ENCODE measurements around the gene SOCS3.

SOCS3 gene

GRCh38 chr17:78396441-78397337 is 36.8 kb upstream of the SOCS3 start:
- Mint-ChIP-seq H3K27ac (no peak overlapping the region), H3K4me3 (no peak overlapping the region)

GRCh38 chr17:78395155-78395554 is 35.3 kb upstream of the SOCS3 start:
- H3K27ac Mint-ChIP-seq: peak overlapping the region in 1 of 2 donors; percentile 20
- no peaks in the 10 kb centered on the region for H3K9me3 Mint-ChIP-seq
- H3K4me1 Mint-ChIP-seq: peaks cover 14% of the 10 kb centered on the region
- ATAC-seq: no peak
- DNase-seq: no peak
- no peaks in the 10 kb centered on the region for H3K27me3 Mint-ChIP-seq
- H3K4me3 Mint-ChIP-seq: no peak overlapping the region

More at GRCh38 chr17:78396441-78397337, 36.8 kb upstream of the SOCS3 start:
- Mint-ChIP-seq H3K9me3 (no peaks in the 10 kb centered on the region), H3K4me1 (no peaks in the 10 kb centered on the region), H3K27me3 (no peaks in the 10 kb centered on the region)
- DNase-seq (no peak), ATAC-seq (no peak)

- no peak for ATAC-seq
- no peak for DNase-seq
- H3K9me3 Mint-ChIP-seq: no peaks in the 10 kb centered on the region
- peaks cover 23% of the 10 kb centered on the region for H3K4me1 Mint-ChIP-seq
- no peak overlapping the region for H3K27ac Mint-ChIP-seq
- no peaks in the 10 kb centered on the region for H3K27me3 Mint-ChIP-seq
- H3K4me3 Mint-ChIP-seq: no peak overlapping the region
These were observed 34.3 kb upstream of the SOCS3 start for GRCh38 chr17:78394209-78394608.

- no peak for DNase-seq
- H3K4me3 Mint-ChIP-seq: no peak overlapping the region
- no peaks in the 10 kb centered on the region for H3K27me3 Mint-ChIP-seq
- H3K4me1 Mint-ChIP-seq: peaks cover 30% of the 10 kb centered on the region
- no peaks in the 10 kb centered on the region for H3K9me3 Mint-ChIP-seq
- ATAC-seq: no peak
- peak overlapping the region in 1 of 2 donors; percentile 78 for H3K27ac Mint-ChIP-seq
These were observed 33.7 kb upstream of the SOCS3 start for GRCh38 chr17:78393575-78393974.

- Mint-ChIP-seq H3K4me3 (no peak overlapping the region), H3K27me3 (no peaks in the 10 kb centered on the region), H3K9me3 (no peaks in the 10 kb centered on the region), H3K4me1 (peaks cover 42% of the 10 kb centered on the region), H3K27ac (peak overlapping the region in 1 of 2 donors; percentile 65)
- no peak for ATAC-seq
- DNase-seq: no peak
These were observed 32.4 kb upstream of the SOCS3 start for GRCh38 chr17:78392295-78392694.

- H3K27me3 Mint-ChIP-seq: no peaks in the 10 kb centered on the region
- DNase-seq (no peak), ATAC-seq (no peak)
- peak overlapping the region in 1 of 2 donors; percentile 65 for H3K27ac Mint-ChIP-seq
- peaks cover 47% of the 10 kb centered on the region for H3K4me1 Mint-ChIP-seq
- H3K9me3 Mint-ChIP-seq: no peaks in the 10 kb centered on the region
- no peak overlapping the region for H3K4me3 Mint-ChIP-seq
These were observed 32.0 kb upstream of the SOCS3 start for GRCh38 chr17:78391843-78392242.

GRCh38 chr17:78391051-78391431 is 31.2 kb upstream of the SOCS3 start:
- ATAC-seq: no peak

GRCh38 chr17:78390241-78391050 is 30.6 kb upstream of the SOCS3 start:
- H3K27ac Mint-ChIP-seq: peak overlapping the region in 1 of 2 donors; percentile 48
- H3K4me1 Mint-ChIP-seq: peaks cover 61% of the 10 kb centered on the region
- no peak for ATAC-seq
- H3K4me3 Mint-ChIP-seq: no peak overlapping the region
- no peaks in the 10 kb centered on the region for H3K27me3 Mint-ChIP-seq
- DNase-seq: no peak
- no peaks in the 10 kb centered on the region for H3K9me3 Mint-ChIP-seq

More at GRCh38 chr17:78391051-78391431, 31.2 kb upstream of the SOCS3 start:
- no peaks in the 10 kb centered on the region for H3K27me3 Mint-ChIP-seq
- no peak overlapping the region for H3K27ac Mint-ChIP-seq
- H3K9me3 Mint-ChIP-seq: no peaks in the 10 kb centered on the region
- no peak for DNase-seq
- no peak overlapping the region for H3K4me3 Mint-ChIP-seq
- peaks cover 55% of the 10 kb centered on the region for H3K4me1 Mint-ChIP-seq

GRCh38 chr17:78387977-78388941 is 28.4 kb upstream of the SOCS3 start:
- H3K4me1 Mint-ChIP-seq: peaks cover 83% of the 10 kb centered on the region
- peak overlapping the region; percentile 65 to 79 for H3K27ac Mint-ChIP-seq
- H3K9me3 Mint-ChIP-seq: no peaks in the 10 kb centered on the region
- no peaks in the 10 kb centered on the region for H3K27me3 Mint-ChIP-seq
- DNase-seq: no peak
- no peak for ATAC-seq
- peak overlapping the region; percentile 52 to 72 for H3K4me3 Mint-ChIP-seq

GRCh38 chr17:78384479-78385175 is 24.8 kb upstream of the SOCS3 start:
- H3K4me3 Mint-ChIP-seq: peak overlapping the region; percentile 86 to 90
- no peaks in the 10 kb centered on the region for H3K9me3 Mint-ChIP-seq
- H3K27me3 Mint-ChIP-seq: no peaks in the 10 kb centered on the region
- ATAC-seq (peak; percentile 3), DNase-seq (no peak)
- peaks cover 100% of the 10 kb centered on the region for H3K4me1 Mint-ChIP-seq
- H3K27ac Mint-ChIP-seq: peak overlapping the region; percentile 98 to 99

- H3K27ac Mint-ChIP-seq: peak overlapping the region; percentile 98 to 99
- peak in 1 of 2 donors; percentile 79 for DNase-seq
- peak; percentile 69 for ATAC-seq
These were observed 24.0 kb upstream of the SOCS3 start for GRCh38 chr17:78383725-78384471.

GRCh38 chr17:78381601-78382232 is 21.8 kb upstream of the SOCS3 start:
- Mint-ChIP-seq H3K4me3 (peak overlapping the region; percentile 71 to 90), H3K27me3 (no peaks in the 10 kb centered on the region), H3K4me1 (peaks cover 90% of the 10 kb centered on the region), H3K9me3 (no peaks in the 10 kb centered on the region), H3K27ac (peak overlapping the region; percentile 23 to 78)
- DNase-seq (peak in 1 of 2 donors; percentile 53), ATAC-seq (peak; percentile 48)

More at GRCh38 chr17:78383725-78384471, 24.0 kb upstream of the SOCS3 start:
- Mint-ChIP-seq H3K4me1 (peaks cover 100% of the 10 kb centered on the region), H3K27me3 (no peaks in the 10 kb centered on the region), H3K9me3 (no peaks in the 10 kb centered on the region), H3K4me3 (peak overlapping the region; percentile 86 to 90)

- Mint-ChIP-seq H3K4me1 (peaks cover 76% of the 10 kb centered on the region), H3K27me3 (no peaks in the 10 kb centered on the region), H3K27ac (peak overlapping the region in 1 of 2 donors; percentile 67), H3K4me3 (peak overlapping the region; percentile 86 to 90), H3K9me3 (no peaks in the 10 kb centered on the region)
- ATAC-seq (no peak), DNase-seq (no peak)
These were observed 20.5 kb upstream of the SOCS3 start for GRCh38 chr17:78380370-78380769.
